ENCODE results near the gene CYP51A1. TPM values are rescaled to one million over a fixed set of nuclear protein-coding genes. Genes with fewer than 3 reads are reported as not detected.
"Not testable (repeated sequence)": the region's sequence is repeated elsewhere in the genome, so short reads cannot be mapped to it uniquely, and the experiment has no call there.

Gene CYP51A1
- total RNA-seq, 1 donor from 2014 or later, result 83.9 TPM

GRCh38 chr7:92149736-92150239, 15.5 kb upstream of the CYP51A1 start:
- Histone ChIP-seq H3K9me3 (ENCODE audit: insufficient read depth, low read depth, low read length) (no peaks in the 10 kb centered on the region), H3K36me3 (ENCODE audit: insufficient read depth, low read length) (no peaks in the 10 kb centered on the region), H3K27ac (ENCODE audit: low read depth, low read length) (no peak overlapping the region), H2AFZ (ENCODE audit: low read depth, low read length) (no peak overlapping the region), H3K4me2 (ENCODE audit: low read length) (no peak overlapping the region), H3K4me3 (ENCODE audit: insufficient read depth, low read depth, low read length) (no peak overlapping the region), H3K79me2 (ENCODE audit: insufficient read depth, low read length) (no peaks in the 10 kb centered on the region), H3K9ac (ENCODE audit: low read length) (no peak overlapping the region), H4K20me1 (ENCODE audit: insufficient read depth, low read length) (no peaks in the 10 kb centered on the region), H3K27me3 (ENCODE audit: insufficient read depth, low read length) (no peaks in the 10 kb centered on the region), H3K4me1 (ENCODE audit: insufficient read depth, low read length) (no peaks in the 10 kb centered on the region)
- no peaks in the 10 kb centered on the region for H3K36me3 Mint-ChIP-seq (ENCODE audit: low read depth, unreplicated experiment)
- FAIRE-seq, result no peak
- no peak overlapping the region for H3K27ac Mint-ChIP-seq (ENCODE audit: unreplicated experiment)
- no peak for DNase-seq (ENCODE audit: low read depth)
- H3K4me3 Mint-ChIP-seq (ENCODE audit: unreplicated experiment), result no peak overlapping the region
- H3K9me3 Mint-ChIP-seq (ENCODE audit: unreplicated experiment), result no peaks in the 10 kb centered on the region
- H3K27me3 Mint-ChIP-seq (ENCODE audit: low read depth, unreplicated experiment), result no peaks in the 10 kb centered on the region
- no peaks in the 10 kb centered on the region for H3K4me1 Mint-ChIP-seq (ENCODE audit: low read depth, unreplicated experiment)
- TF ChIP-seq, protein P1, sequence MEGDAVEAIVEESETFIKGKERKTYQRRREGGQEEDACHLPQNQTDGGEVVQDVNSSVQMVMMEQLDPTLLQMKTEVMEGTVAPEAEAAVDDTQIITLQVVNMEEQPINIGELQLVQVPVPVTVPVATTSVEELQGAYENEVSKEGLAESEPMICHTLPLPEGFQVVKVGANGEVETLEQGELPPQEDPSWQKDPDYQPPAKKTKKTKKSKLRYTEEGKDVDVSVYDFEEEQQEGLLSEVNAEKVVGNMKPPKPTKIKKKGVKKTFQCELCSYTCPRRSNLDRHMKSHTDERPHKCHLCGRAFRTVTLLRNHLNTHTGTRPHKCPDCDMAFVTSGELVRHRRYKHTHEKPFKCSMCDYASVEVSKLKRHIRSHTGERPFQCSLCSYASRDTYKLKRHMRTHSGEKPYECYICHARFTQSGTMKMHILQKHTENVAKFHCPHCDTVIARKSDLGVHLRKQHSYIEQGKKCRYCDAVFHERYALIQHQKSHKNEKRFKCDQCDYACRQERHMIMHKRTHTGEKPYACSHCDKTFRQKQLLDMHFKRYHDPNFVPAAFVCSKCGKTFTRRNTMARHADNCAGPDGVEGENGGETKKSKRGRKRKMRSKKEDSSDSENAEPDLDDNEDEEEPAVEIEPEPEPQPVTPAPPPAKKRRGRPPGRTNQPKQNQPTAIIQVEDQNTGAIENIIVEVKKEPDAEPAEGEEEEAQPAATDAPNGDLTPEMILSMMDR (IDR thresholded peaks at IDR 0.05; ENCODE audit: insufficient read depth, low read depth, low read length), result no peak
- TF ChIP-seq EZH2 (IDR thresholded peaks at IDR 0.05; ENCODE audit: insufficient read depth, low read length), result no peak

- not testable (repeated sequence) for H3K4me1 Mint-ChIP-seq (ENCODE audit: low read depth, unreplicated experiment); H3K27me3 Mint-ChIP-seq (ENCODE audit: low read depth, unreplicated experiment); H3K4me3 ChIP-seq (ENCODE audit: insufficient read depth, low read depth, low read length); H3K79me2 ChIP-seq (ENCODE audit: insufficient read depth, low read length); H3K9me3 Mint-ChIP-seq (ENCODE audit: unreplicated experiment); H3K36me3 Mint-ChIP-seq (ENCODE audit: low read depth, unreplicated experiment); FAIRE-seq; H2AFZ ChIP-seq (ENCODE audit: low read depth, low read length); H3K27ac ChIP-seq (ENCODE audit: low read depth, low read length); H4K20me1 ChIP-seq (ENCODE audit: insufficient read depth, low read length); H3K4me3 Mint-ChIP-seq (ENCODE audit: unreplicated experiment); H3K36me3 ChIP-seq (ENCODE audit: insufficient read depth, low read length); H3K4me1 ChIP-seq (ENCODE audit: insufficient read depth, low read length); H3K27me3 ChIP-seq (ENCODE audit: insufficient read depth, low read length); H3K9me3 ChIP-seq (ENCODE audit: insufficient read depth, low read depth, low read length); H3K4me2 ChIP-seq (ENCODE audit: low read length); H3K27ac Mint-ChIP-seq (ENCODE audit: unreplicated experiment); H3K9ac ChIP-seq (ENCODE audit: low read length); DNase-seq (ENCODE audit: low read depth)
Measured at GRCh38 chr7:92143192-92143880, 9.1 kb upstream of the CYP51A1 start.

DNA sequence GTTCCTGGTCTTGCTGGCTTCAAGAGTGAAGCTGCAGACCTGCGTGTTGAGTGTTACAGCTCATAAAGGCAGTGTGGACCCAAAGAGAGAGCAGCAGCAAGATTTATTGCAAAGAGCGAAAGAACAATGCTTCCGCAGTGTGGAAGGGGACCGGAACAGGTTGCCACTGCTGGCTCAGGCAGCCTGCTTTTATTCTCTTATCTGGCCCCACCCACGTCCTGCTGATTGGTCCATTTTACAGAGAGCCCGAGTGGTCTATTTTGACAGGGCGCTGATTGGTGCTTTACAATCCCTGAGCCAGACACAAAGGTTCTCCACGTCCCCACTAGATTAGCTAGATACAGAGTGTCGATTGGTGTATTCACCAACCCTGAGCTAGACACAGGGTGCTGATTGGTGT, 8.5 kb upstream of the CYP51A1 start:
- H2AFZ ChIP-seq (ENCODE audit: low read depth, low read length); H3K36me3 Mint-ChIP-seq (ENCODE audit: low read depth, unreplicated experiment); H3K79me2 ChIP-seq (ENCODE audit: insufficient read depth, low read length); H4K20me1 ChIP-seq (ENCODE audit: insufficient read depth, low read length); H3K4me1 Mint-ChIP-seq (ENCODE audit: low read depth, unreplicated experiment); H3K9ac ChIP-seq (ENCODE audit: low read length); H3K27ac Mint-ChIP-seq (ENCODE audit: unreplicated experiment); H3K4me3 Mint-ChIP-seq (ENCODE audit: unreplicated experiment); DNase-seq (ENCODE audit: low read depth); H3K9me3 ChIP-seq (ENCODE audit: insufficient read depth, low read depth, low read length); H3K4me3 ChIP-seq (ENCODE audit: insufficient read depth, low read depth, low read length); H3K4me2 ChIP-seq (ENCODE audit: low read length); H3K27me3 ChIP-seq (ENCODE audit: insufficient read depth, low read length); H3K27me3 Mint-ChIP-seq (ENCODE audit: low read depth, unreplicated experiment); H3K4me1 ChIP-seq (ENCODE audit: insufficient read depth, low read length); FAIRE-seq; H3K27ac ChIP-seq (ENCODE audit: low read depth, low read length); H3K9me3 Mint-ChIP-seq (ENCODE audit: unreplicated experiment); H3K36me3 ChIP-seq (ENCODE audit: insufficient read depth, low read length): not testable (repeated sequence)

Measured in astrocyte (in vitro differentiated cells and primary cell).